ENCODE data around the gene GNB2.
"Not testable (repeated sequence)": the region's sequence is repeated elsewhere in the genome, so short reads cannot be mapped to it uniquely, and the experiment has no call there.

GNB2 gene

DNA sequence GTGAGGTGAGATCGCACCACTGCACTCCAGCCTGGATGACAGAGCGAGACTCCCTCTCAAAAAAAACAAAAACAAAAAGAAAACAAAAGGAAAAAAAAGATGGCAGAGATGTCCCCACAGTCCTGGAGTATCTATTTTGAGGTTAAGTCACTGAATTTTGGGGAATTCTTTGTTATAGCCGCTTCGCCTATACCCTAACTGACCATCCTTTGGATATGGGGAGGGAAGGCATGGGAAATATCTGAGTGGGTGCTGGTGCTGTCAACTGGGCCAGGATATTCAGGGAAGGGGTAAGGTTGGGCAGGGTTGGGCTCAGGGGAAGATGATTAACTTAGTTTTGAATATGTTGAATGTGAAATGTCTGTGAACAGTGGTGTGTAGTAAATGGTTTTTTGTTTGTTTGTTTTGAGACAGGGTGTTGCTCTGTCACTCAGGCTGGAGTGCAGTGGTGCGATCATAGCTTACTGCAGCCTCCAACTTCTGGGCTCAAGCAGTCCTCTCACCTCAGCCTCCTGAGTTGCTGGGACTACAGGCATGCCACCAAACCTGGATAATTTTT lies 8.3 kb upstream of the GNB2 start:
- no peak for DNase-seq (ENCODE audit: low read depth)

DNA sequence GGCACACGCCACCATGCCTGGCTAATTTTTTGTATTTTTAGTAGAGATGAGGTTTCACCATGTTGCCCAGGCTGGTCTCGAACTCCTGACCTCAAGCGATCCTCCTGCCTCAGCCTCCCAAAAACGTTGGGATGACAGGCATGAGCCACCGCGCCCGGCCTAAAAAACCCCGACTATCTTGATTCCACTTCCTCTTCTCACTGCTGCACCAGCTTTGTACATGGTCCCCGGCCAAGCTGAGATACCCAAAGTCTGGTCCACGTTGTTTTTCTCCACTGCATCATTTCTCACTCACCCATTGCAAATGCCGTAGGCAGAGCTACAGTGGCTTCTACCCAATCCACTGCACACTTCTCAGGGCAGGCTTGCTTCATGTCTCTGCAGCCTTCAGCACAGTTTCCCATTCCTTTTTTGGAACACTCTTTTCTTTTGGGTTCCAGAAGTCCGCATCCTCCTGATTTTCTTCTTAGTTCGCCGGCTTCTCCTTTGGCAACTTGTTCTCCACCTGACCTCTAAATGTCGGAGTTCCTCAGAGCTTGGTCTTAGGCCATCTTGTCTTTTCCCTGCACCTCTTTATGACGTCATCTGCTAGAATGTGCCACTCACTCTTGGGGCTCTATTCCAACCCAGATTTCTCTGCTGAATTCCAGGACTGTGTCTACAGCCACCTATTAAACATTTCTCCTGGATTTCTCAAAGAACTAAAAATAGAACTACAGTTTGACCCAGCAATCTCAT lies 6.0 kb upstream of the GNB2 start:
- no peak for DNase-seq (ENCODE audit: low read depth)

DNA sequence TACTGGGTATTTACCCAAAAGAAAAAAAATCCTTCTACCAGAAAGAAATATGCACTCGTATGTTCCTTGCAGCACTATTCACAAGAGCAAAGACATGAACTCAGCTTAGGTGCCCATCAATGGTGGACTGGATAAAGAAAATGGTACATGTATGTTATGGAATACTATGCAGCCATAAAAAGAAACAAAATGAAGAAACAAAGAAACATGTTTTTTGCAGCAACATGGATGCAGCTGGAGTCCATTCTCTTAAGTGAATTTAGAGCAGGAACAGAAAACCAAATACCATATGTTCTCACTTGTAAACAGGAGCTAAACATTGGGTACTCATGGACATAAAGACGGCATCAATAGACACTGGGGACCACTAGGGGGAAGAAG lies 5.5 kb upstream of the GNB2 start:
- no peak for DNase-seq (ENCODE audit: low read depth)

DNA sequence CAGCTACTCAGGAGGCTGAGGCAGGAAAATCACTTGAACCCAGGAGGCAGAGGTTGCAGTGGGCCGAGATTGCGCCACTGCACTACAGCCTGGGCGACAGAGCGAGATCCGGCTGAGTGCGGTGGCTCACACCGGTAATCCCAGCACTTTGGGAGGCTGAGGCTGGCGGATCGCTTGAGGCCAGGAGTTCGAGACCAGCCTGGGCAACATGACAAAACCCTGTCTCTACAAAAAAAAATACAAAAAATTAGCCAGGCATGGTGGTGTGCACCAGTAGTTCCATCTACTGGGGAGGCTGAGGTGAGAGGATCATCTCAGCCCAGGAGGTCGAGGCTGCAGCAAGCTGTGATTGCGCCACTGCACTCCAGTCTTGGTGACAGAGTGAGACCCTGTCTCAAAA lies 4.4 kb upstream of the GNB2 start:
- DNase-seq (ENCODE audit: low read depth) = not testable (repeated sequence)

DNA sequence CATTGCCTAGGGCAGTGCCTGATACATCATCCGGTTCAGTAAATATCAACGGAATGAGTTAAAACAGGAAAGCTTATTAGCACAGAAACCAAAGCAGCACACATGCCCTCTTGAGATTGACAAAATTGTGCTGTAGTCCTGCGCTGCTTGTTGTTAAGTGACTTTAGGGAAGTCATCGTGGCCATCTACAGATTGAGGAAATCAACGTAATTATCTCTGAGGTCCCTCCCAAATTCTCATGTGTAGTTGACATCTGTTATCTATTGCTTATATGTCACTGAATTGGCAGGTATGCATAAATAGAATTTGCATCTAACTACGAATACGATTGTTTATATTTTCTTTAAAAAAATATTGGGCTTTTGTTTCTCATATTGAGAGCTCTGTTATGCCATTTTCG lies 3.5 kb upstream of the GNB2 start:
- DNase-seq (ENCODE audit: low read depth) = no peak

DNA sequence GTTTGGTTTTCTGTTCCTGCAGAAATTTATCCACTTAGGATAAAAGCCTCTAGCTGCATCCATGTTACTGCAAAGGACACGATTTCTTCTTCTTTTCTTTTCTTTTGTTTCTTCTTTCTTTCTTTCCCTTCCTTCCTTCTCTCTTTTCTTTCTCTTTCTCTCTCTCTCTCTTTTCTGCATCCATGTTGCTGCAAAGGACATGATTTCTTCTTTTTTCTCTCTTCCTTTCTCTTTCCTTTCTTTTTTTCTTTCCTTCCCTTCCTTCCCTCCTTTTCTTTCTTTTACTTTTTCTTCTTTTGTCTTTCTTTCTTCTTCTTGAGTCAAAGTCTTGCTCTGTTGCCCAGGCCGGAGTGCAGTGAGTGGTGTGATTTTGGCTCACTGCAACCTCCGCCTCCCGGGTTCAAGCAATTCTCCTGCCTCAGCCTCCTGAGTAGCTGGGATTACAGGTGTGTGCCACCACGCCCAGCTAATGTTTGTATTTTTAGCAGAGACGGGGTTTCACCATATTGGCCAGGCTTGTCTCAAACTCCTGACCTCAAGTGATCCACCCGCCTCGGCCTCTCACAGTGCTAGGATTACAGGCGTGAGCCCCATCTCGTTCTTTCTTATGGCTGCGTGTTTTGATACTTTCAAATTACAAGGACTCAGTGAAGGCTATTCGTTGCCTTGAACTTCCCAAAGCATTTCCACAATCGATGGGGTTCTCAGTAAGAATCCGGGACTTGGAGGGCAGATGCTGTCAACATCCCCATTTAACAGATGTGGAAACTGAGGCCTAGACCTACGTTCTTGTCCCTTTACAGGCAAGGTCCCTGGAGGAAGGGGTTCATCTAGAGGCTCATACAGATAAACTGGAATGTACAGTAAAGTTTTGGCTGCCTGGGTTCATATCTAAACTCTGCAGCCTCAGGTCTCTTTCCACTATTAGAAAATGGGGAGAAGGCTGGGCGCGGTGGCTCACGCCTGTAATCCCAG lies 1.9 kb upstream of the GNB2 start:
- no peak for DNase-seq (ENCODE audit: low read depth)

DNA sequence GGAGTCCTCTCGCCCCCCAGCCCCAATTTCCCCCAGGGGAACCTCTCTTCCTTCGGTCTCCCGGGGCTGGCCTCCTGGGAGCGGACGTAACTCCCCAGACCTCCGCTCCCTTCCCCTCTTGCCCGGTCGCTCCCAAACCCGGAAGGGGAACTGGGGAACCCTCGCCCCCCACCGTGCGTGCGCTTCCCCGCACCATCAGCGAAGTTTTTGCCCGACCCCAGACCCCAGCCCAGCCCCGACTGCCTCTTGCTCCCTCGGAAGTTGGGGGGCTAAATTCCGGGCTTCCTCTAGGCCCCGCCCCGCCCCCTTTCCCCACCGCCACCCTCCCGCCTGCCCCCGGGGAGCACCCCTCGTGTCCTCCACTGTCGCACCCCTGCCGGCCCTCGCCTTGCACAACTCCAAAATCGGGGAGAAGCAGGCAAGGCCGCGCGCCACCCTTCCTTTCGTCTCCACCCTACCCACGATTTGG lies 436 bp downstream of the GNB2 start:
- DNase-seq (ENCODE audit: low read depth) = no peak

DNA sequence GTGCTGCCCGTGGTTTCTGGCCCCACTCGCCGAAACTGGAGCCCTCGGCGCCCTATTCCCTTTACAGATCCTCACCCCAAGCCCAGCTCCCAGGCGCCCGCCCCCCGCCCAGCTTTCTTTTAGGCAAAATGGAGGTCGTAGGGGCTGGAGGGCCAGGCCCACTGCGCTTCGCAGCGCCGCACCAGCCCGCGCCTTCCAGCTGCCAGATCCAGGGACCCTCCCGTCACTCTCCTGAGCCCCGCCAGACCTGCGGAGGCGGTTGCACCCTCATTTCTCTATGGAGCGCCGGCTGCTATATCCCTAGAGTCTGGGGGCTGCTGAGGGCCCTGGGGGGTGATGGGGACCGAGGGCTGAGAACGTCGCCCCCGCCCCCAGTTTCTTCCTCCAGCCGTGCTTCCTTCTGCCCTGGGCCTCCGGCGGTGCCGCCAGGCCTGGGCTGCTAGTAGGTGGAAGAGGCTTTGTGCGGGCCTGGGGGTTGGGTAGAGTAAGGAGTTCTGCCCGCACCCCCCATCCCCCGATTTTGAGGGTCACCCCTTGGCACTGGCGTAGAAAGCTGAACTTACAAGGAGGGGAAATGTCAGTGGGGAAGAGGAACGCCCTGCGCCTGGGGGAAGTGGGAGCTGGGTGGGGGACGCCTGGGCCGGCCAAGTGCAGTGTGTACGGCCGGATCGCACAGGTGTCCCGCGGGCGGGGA lies 1.0 kb downstream of the GNB2 start:
- DNase-seq (ENCODE audit: low read depth) = peak; percentile 31

DNA sequence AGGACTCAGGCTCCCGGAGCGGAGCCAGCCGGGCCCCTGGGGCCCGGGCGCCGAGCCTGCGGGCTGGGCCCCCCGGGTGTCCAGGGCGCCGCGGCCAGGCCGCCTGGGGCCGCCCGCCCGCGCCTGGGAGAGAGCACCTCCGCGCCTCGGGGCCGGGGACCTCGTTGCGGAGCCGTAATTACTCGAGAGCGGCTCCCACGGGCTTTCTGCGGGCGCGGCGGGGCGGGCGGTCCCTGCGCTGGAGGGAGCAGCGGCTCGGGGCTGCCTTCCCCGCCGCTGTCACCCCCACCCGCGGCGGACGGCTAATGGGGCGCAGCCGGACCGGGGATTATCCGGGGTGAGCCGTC lies 1.5 kb downstream of the GNB2 start:
- peak; percentile 35 for DNase-seq (ENCODE audit: low read depth)

DNA sequence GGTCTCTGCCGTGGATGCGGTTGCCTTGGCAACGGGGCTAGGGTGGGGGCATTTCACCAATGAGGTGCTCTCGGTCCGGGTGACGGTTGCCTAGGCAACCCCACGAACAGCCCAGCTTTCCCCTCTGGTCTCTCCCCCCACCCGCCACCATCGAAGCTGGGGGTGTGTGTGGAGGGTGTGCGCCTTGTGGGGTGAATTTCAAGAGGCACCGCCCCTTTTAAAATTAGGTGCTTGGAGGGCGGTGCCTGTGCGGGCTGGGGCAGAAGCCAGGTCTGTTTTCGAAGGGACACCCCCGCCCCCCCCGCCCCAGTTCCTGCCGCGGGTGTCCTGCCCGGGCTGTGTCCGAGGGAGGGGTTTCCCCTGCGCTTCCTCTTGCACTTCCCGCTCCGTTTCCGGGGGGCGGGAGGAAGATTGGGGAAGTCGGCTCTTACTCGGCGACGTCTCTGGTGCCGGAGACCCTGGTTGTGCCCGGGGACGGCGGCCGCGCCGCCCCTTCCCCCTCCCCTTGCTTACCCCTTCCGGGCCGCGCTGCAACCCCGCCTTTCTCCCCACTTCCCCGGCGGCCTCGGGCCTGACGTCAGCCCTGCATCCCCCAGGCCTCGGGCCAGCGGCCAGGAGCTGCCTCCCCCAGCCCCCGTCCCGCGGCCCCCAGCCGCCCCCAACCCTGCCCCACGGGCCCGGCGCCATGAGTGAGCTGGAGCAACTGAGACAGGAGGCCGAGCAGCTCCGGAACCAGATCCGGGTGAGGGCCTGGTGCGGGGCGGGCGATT lies 2.2 kb downstream of the GNB2 start:
- peak; percentile 74 for DNase-seq (ENCODE audit: low read depth)

DNA sequence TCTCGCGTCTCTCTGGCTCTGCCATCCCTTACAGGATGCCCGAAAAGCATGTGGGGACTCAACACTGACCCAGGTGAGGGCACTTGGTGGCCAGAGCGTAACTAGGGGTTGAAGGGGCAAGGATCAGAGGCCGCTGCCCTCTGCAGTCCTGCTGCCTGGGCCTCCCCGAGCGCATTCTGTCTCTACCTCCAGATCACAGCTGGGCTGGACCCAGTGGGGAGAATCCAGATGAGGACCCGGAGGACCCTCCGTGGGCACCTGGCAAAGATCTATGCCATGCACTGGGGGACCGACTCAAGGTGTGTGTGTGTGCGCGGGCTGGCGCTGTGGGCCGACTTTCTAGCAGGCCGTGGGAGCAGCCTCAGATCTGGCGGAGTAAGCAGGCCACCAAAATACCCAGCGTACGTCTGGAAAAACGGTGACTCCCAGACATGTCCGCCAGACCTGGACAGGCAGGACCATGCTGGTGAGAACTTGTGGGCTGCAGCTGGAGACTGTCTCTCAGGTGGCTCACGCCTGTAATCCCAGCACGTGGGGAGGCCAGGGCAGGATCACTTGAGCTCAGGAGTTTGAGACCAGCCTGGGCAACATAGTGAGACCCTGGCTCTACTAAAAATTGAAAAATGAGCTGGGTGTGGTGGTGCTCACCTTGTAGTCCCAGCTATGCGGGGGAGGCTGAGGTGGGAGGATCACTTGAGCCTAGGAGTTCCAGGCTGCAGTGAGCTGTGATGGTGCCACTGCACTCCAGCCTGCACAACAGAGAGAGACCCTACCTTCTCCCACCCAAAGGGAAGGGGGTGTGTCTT lies 3.2 kb downstream of the GNB2 start:
- DNase-seq (ENCODE audit: low read depth) = no peak

DNA sequence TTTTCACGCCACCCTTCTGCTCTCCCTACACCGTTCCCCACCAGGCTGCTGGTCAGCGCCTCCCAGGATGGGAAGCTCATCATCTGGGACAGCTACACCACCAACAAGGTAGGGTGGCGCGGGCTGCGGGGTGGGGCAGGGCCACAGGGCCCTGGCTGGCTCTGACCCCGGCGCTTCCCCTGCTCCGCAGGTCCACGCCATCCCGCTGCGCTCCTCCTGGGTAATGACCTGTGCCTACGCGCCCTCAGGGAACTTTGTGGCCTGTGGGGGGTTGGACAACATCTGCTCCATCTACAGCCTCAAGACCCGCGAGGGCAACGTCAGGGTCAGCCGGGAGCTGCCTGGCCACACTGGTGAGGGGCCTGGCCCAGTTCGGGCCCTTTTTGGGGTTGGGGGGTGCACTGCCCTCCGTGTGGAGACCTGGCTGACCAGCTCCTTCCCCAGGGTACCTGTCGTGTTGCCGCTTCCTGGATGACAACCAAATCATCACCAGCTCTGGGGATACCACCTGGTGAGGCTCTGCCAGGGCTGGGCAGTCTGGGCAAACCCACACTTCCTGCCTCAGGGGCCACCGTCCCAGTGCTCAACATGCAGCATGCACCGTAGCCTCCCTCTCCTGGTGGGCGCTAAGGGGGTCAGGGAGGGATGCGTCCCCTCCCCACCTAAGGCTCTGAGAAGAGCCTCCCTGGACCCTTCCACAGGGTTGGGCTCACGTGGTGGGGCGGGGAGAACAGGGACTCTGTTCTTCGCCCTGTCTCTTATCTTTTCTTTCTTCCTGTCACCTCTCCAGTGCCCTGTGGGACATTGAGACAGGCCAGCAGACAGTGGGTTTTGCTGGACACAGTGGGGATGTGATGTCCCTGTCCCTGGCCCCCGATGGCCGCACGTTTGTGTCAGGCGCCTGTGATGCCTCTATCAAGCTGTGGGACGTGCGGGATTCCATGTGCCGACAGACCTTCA lies 4.0 kb downstream of the GNB2 start:
- no peak for DNase-seq (ENCODE audit: low read depth)

DNA sequence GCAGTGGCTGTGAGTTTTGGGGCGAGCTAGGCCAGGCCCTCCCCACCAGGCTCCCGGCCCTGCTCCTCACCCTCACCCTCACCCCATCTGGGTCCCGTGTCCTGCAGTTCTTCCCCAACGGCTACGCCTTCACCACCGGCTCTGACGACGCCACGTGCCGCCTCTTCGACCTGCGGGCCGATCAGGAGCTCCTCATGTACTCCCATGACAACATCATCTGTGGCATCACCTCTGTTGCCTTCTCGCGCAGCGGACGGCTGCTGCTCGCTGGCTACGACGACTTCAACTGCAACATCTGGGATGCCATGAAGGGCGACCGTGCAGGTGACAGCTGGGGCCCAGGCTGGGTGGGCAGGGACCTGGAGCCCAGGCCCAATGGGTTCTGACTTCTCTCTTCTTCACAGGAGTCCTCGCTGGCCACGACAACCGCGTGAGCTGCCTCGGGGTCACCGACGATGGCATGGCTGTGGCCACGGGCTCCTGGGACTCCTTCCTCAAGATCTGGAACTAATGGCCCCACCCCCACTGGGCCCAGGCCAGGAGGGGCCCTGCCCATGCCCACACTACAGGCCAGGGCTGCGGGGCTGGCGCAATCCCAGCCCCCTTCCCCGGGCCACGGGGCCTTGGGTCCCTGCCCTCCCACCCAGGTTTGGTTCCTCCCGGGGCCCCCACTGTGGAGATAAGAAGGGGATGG lies 4.9 kb downstream of the GNB2 start:
- no peak for DNase-seq (ENCODE audit: low read depth)

DNA sequence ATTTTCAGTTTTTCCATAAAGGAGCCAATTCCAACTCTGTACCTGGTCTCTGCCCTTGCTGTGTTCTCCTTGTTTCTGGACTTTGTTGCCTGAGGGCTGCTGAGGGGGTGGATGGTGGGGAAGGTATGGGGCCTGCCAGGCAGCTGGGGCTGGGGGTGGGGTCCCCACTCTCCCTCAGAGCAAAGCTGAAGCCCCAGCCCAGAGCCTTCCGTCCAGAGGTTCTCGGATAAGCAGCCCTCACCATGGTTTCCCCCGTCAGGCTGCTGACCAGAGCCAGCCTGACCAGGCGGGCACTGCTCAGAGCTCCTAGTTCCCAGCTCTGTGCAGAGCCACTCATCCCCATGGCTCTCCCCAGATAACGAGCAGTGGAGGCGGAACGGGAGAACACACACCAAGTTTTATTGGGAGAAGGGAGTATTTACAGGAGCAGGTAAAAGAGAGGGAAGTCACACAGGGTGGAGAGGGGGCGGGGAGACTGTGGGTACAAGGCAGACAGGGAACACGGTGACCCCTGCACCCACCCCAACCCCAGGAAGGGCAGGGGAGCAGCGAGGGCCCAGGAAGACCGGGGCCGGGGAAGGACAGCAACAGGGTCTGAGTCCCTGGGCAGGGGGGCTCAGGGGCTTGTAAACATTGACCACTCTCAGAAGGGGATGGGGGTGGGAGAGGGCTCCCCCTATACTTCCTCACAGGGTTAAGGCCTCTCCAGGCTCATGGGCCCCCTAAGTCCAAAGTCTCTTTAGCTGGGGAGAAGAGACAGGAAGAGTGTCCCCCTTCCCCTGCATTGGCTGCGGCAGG lies 5.8 kb downstream of the GNB2 start:
- no peak for DNase-seq (ENCODE audit: low read depth)

DNA sequence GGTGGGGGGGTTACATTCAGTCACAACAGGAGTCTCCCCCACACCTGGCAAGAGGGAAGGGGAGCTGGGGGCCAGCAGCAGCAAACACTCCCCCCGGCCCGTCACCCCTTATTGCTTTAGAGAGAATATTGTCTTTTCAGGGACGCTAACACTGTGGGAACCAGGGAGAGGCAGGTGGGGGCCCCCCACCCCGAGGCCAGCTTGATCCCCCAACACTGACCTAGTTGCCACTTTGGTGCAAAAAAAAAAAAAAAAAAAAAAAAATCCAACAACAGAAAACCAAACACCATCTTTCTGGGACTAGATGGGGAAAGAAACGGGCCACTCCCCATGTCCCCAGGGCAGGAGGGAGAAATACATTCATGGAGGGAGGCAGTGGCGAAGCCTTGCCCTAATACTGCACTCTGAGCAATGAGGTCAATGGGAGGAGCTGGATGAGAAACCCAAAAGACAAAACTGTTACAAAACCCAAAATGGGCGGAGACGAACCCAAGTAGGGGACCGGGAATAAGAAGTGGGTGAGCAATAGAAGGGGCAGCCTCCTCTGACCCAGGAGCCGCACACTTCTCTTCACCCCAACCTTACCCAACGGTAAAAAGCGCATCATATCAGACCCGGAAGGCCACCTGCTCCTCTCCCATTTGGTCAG lies 6.5 kb downstream of the GNB2 start:
- no peak for DNase-seq (ENCODE audit: low read depth)

DNA sequence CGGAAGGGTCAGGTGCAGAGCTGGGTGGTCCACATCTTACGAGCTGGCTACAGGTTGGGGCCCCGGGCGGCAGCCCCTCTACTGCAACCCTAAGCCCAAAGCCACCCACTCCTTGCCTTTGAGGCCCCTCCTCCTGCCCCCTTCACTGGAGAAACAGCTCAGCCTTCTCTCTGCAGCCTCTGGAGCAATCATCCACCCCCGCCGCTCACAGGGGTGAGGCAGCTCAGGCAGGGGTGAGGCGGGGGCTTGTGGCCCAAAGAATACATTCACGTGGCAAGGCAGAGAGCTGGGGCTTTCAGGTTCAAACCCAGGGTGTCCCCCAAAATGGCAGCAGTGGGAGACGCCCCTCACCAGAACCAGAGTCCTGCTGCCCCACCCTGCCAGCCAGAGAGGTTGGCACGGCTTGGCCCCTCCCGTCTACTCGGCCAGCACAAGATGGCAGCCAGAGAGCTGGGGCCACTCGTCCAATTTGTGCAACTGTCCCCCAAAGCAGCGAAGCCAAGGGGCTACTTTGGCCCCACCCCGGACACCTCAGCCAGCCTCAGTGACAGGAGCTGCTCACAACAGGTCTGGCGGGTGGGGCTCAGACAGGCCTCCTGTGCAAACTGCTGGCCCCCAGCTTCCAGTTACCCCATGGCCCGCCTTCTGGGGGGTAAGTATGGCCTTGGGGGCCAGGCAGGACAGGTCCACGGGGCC lies 7.2 kb downstream of the GNB2 start:
- no peak for DNase-seq (ENCODE audit: low read depth)
